Astrocyte of the cerebellum (primary cell): ENCODE results near the gene DGKH.

Source experiments
- DNase-seq: peaks from one replicate; pipeline ENCODE4 v3.0.0-alpha.2; 2011; ENCODE audit warnings: low read depth
- H3K4me3 ChIP-seq: 2 replicates; pipeline ENCODE4 v1.5.1; 2011; ENCODE audit warnings: mild to moderate bottlenecking, low read depth, low read length, moderate library complexity
- in situ Hi-C: cut with HindIII; loops from 2 replicates; pipeline ENCODE4 v1.10.0; 2017; ENCODE audit warnings: low sequenced_read_pairs
- TF ChIP-seq, protein P1 (sequence below): IDR thresholded peaks from 2 replicates; pipeline ENCODE4 v1.5.1; 2012; ENCODE audit warnings: low read length, low read depth, moderate library complexity, mild to moderate bottlenecking; ENCODE audit errors: missing control alignments

The DGKH gene

DNA sequence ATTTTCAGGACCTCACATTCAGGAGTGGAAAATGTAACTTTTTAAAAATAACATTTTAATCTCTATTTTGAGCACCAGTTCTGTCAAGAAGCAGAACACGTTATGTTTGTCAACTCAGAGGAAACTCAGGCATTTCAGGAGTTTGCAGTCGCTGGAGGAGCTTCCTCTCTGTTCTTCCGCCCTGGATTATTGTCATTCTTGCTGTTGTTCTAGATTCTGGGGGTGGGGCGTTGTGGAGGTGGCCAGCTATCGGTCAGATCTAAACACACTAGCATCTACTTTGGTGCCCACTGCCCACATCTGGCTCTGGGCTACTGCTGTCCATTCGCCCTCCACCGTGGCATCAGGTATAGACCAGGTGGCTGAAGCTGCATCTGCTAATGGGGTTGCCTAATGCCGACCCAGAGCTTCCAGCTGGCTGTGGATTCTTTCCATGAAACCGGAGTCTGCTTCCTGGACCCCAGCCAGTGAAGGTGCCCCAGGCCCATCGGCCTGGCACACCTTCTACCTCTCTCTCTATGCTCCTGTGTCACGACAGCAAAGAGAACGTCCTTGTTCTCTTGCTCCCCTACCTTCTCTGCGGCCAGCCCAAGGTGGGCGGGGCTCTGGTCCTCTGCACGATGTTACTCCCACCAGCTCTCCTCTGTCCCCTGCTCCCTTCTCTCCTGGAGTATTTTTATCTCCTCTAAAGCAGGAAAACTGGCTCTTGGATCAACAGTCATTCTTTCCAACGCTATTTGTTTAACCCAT, 36.7 kb upstream of the DGKH start:
- TF ChIP-seq, protein P1, sequence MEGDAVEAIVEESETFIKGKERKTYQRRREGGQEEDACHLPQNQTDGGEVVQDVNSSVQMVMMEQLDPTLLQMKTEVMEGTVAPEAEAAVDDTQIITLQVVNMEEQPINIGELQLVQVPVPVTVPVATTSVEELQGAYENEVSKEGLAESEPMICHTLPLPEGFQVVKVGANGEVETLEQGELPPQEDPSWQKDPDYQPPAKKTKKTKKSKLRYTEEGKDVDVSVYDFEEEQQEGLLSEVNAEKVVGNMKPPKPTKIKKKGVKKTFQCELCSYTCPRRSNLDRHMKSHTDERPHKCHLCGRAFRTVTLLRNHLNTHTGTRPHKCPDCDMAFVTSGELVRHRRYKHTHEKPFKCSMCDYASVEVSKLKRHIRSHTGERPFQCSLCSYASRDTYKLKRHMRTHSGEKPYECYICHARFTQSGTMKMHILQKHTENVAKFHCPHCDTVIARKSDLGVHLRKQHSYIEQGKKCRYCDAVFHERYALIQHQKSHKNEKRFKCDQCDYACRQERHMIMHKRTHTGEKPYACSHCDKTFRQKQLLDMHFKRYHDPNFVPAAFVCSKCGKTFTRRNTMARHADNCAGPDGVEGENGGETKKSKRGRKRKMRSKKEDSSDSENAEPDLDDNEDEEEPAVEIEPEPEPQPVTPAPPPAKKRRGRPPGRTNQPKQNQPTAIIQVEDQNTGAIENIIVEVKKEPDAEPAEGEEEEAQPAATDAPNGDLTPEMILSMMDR, result no peak
- no peak overlapping the region for H3K4me3 ChIP-seq
- no peak for DNase-seq
- in situ Hi-C loops, result no loop called here

DNA sequence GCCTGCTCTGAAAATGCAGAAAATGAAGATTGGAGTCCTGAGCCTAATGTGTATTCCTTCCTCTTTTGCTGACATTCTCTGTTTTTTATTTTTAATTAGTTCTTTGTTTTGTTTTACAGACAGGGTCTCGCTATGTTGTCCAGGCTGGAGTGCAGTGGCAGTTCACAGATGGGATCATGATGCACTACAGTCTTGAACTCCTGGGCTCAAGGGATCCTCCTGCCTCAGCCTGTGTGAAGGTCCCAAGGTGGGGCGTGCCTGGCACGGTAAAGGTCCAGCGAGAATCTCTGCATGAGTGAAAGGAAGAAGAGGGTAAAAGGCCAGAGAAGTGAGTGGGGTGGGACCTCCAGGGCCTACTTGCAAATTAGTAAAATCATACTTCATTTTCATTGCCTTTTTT, 34.3 kb upstream of the DGKH start:
- TF ChIP-seq, protein P1, result no peak
- in situ Hi-C loops, result no loop called here
- DNase-seq, result no peak
- no peak overlapping the region for H3K4me3 ChIP-seq

DNA sequence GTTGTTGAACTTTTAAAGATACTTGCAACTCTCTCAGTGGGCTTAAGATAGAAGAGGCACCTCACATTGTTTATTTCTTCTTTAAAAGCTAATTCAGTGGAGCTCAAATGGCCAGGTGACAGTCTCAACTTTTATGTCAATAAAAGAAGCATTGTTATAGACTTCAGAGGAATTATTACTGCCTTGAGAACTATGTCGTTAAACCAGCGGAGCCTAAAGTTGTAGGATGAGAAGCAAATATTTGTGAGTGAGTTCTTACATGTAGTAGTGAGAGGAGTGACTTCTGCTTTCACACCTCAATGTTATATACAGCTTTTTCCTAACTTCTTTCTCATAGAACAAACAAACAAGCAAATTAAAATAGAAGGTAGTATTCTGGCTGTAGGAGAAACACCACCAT, 31.2 kb upstream of the DGKH start:
- in situ Hi-C loops, result no loop called here
- DNase-seq, result no peak
- H3K4me3 ChIP-seq, result no peak overlapping the region
- TF ChIP-seq, protein P1, result no peak

DNA sequence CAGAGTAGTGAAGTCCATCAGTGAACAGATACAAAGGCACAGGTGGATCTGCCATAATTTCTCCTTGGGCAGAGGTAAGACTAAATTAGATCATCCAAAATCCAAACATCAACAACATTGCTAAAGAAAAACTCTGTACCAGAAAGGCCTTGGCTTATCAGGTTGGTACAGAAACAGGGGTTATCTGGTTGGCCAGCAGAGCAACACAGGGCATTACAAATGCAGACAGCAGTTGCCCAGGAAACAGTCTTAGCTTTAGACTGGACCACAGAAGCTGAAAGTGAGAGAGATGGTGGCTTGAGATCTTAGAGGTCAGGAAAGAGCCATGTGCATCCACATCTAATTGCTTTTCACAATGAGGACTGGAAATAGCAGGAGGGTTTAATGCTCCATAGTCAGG, 26.6 kb upstream of the DGKH start:
- in situ Hi-C loops, result no loop called here
- no peak overlapping the region for H3K4me3 ChIP-seq
- TF ChIP-seq, protein P1, result no peak
- no peak for DNase-seq

DNA sequence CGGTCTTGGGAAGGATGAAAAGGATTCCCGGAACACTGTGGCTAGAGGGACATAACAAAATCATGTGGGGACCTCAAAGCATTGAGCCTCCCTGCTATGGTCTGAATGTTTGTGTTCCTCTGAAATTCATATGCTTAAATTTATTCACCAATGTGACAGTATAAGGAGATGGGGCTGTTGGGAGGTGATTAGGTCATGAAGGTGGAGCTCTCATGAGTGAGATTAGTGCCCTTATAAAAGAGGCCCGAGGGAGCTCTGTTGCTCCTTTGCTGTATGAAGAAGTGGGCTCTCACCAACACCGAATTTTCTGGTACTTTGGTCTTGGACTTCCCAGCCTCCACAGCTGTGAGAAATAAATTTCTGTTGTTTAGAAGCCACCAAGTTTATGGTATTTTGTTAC, 26.1 kb upstream of the DGKH start:
- DNase-seq, result no peak
- TF ChIP-seq, protein P1, result no peak
- H3K4me3 ChIP-seq, result no peak overlapping the region
- in situ Hi-C loops, result no loop called here

DNA sequence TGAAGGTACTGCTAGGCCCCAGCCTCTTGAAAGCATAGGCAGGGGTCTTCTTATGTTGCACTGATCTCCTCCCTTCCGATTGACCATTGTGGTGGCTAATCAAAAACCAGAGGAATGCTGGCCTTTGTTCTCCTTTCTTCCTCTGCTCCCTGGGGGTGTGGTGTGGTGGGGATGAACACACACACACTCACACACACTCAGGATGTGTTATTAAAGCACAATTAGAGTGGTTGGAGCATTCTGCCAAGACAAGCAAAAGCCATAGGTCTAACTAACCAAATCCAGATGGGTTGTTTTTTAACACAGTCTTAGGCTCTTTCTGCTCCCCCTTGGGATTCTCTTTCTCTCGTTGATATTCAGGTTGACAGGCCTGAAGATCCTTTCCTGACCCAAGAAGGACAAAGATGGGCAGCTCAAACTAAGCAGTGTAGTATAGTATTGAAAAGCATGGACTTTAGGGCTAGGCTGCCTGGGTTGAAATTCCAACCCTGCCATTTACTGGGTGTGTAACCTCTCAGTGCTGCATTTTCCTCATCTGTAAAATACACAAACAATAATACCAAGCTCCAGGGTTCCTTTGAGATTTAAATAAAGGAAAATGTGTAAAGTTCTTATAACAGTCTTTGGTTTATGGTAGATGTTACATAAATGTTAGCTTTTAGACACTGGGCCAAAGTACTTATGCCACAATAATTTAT, 25.5 kb upstream of the DGKH start:
- no peak overlapping the region for H3K4me3 ChIP-seq
- DNase-seq, result peak; percentile 80
- TF ChIP-seq, protein P1, result no peak
- in situ Hi-C loops, result no loop called here
